ENCODE data around the gene ZNRF2.

- no peak for TF ChIP-seq FOXP2 (optimal IDR thresholded peaks at IDR 0.05; ENCODE audit: control extremely low read depth, extremely low read length, insufficient read depth)
- TF ChIP-seq POLR2AphosphoS5 (IDR thresholded peaks at IDR 0.05; ENCODE audit: borderline replicate concordance, low read depth, low read length) = no peak
- TF ChIP-seq EZH2 (IDR thresholded peaks at IDR 0.05) = no peak
Measured at GRCh38 chr7:30240106-30240800, 44.1 kb upstream of the ZNRF2 start.

Data from SK-N-MC (cell line).